HG02852 (cell line): ENCODE data around the gene CMTM8.

ENCODE experiments used
- ATAC-seq: cut with Tn5 transposase; IDR thresholded peaks from one replicate; pipeline ENCODE4 v1.9.1; 2021; ENCODE audit warnings: mild to moderate bottlenecking, moderate library complexity; ENCODE audit not compliant: unreplicated experiment

Gene CMTM8

GRCh38 chr3:32276279-32276841, 37.9 kb downstream of the CMTM8 start:
- no peak for ATAC-seq

DNA sequence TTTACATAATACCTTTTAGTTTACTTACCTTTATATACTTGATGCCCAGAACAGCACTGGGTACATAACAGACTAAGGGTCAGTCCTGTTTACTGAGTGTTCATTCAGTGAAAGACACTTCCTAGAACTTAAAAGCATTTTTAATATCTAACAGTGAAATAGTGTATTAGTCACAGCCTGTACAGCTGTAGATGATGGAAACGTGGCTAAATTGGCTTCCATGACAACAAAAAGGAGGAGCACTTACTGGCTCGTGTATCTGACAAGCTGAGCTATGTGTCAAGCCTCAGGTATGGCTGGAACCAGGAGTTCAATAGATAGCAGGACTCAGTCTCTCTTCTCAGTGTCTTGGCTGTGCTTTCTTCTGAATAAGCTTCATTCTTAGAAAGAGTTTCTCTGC, 40.2 kb downstream of the CMTM8 start:
- no peak for ATAC-seq

DNA sequence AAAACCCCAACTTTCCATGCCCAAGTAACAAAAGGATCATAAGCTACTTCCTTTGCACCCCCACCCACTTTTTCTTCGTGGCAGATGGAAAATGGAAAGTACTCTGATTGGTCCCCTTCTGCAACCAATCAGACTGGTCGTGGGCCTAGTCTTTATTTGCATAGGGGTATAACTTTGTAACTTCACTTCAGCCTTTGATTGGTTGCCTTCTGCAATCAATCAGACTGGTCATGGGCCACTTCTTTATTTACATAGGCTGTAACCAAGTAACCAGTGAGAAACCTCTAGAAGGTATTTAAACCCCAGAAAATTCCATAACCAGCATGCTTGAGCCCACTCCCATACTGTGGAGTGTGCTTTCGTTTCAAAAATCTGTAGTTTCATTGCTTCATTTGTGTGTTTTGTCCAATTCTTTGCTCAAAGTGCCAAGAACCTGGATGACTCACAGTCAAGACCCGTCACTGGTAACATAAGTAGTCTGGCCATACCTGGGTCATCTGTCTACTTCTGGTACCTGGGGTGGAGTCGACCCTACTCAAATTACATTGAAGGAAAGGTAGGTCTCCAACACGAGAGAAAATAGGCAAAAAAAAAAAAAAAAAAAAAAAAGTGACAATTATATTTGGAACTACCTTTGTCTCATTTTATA, 41.9 kb downstream of the CMTM8 start:
- no peak for ATAC-seq

- ATAC-seq: no peak
Measured at GRCh38 chr3:32281570-32282106, 43.2 kb downstream of the CMTM8 start.

GRCh38 chr3:32282578-32283154, 44.2 kb downstream of the CMTM8 start:
- no peak for ATAC-seq

- no peak for ATAC-seq
Measured at GRCh38 chr3:32283304-32283703, 44.8 kb downstream of the CMTM8 start.

DNA sequence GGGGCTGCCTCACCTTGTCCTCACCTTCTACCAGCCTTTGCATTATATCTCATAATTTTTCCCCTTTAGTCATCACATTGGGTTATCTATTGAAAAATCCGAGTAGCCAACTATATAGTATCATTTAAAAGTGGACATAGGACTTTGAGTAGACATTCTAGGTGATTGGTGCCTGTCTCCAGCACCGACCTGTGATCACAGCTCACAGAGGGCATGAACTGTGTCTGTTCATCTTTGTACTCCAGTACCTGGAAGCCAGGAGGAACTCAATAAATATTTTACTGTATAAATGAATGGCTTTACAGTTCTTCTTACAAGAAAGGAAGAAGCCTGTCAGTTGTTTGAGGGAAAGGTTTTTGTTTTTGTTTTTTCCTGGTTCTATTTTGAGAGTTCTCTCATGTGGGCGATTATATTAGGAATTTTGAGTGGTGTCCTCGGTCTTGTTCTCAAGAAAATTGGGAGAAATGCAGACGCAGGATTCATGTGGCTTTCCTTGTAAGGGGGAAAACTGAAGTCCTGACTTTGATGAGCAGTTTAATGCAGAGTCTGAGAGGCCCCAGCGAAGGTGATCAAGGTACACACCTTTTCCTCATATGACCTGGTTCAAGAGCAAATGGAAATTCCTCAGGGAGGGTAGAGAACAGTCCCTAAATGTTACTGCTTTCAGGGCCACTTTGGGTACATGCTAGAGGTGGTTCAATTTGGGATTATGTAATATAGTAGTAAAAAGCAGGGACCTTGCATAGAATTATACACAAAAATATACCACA, 46.1 kb downstream of the CMTM8 start:
- ATAC-seq: no peak

DNA sequence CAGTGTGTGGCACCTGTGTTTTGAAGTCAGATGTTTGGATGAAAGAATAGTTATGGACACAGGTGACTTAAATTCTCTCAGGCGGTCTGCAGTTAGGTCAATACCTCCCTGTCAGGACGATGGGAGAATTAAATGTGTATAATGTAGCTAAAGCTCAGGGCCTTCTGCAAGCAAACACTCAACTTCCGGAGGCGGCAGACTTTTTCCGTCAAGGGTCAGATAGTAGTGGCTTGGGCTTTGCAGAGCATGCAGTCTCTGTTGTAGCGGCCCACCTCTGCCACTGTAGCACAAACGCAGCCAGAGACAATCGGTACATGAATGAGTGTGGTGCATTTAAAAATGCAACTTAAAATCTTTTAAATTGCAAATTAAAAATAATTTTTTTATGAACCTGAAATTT, 47.4 kb downstream of the CMTM8 start:
- ATAC-seq: no peak

DNA sequence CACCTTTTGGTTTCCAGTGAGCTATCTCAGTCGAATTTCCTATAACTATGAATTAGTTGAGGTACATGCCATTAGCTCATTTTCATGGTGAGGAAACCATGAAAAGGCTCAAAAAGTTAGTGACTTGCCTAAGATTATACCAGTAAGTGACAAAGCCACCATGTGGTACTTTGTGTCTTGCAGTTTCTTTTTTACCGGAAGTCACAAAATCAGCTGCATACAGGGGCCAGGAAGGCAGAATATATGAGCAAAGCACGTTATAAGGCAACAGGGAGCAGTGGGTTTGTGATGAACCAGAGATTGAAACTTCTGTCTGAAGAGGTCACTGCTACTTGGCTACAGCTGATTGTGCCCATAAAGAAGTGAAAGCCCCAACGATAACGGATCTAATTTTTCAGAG, 50.3 kb downstream of the CMTM8 start:
- no peak for ATAC-seq

- no peak for ATAC-seq
Measured at GRCh38 chr3:32290619-32291018, 52.1 kb downstream of the CMTM8 start.

DNA sequence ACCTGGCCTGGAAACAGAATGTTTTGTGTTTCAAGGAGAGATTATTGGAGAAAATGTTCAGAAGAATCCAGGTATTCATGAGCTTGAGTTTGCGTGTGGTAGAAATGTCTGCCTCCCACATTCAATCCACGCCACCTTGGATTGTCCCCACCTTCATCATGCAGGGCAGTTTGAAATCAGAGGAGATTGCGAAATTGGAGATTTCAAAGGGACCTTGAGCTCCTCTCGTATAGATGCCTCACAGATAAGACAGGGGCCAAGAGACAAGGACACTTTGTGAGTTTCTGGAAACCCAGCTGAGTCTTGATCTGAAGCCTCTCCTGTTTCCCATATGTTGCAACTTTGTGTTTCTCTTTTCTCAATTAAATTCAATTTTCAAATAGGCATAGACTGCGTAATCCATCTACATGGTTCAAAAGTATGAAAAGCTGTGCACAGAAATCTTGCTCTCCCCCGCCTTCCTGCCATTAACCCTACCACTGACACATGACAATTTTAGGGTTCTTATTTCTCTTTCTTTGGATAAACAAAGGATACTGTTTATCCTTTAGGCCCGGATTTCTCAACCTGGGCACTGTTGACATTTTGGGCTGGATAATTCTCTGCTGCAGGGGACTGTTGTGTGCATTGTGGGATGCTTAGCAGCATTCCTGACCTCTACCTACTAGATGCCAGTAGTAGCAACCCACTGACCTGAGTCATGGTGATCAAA, 53.8 kb downstream of the CMTM8 start:
- ATAC-seq: no peak

DNA sequence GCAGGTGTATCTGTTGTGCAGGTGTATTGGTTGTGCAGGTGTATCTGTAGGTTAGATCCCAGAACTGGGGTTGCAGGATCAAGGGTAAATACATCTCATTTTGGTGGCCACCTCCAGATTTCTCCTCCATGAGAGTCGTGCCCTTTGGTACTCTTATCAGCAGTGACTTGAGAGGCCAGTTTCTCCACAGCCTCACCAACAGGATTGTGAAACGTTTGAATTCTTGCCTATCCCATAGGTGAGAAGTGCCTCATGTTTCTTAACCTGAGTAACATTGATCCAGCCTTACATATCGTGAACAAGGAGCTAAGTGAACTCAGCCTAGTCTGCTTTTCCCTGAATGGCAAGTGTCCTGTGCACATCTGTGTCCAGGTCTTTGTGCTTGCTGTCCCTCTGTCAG, 55.4 kb downstream of the CMTM8 start:
- ATAC-seq: no peak

DNA sequence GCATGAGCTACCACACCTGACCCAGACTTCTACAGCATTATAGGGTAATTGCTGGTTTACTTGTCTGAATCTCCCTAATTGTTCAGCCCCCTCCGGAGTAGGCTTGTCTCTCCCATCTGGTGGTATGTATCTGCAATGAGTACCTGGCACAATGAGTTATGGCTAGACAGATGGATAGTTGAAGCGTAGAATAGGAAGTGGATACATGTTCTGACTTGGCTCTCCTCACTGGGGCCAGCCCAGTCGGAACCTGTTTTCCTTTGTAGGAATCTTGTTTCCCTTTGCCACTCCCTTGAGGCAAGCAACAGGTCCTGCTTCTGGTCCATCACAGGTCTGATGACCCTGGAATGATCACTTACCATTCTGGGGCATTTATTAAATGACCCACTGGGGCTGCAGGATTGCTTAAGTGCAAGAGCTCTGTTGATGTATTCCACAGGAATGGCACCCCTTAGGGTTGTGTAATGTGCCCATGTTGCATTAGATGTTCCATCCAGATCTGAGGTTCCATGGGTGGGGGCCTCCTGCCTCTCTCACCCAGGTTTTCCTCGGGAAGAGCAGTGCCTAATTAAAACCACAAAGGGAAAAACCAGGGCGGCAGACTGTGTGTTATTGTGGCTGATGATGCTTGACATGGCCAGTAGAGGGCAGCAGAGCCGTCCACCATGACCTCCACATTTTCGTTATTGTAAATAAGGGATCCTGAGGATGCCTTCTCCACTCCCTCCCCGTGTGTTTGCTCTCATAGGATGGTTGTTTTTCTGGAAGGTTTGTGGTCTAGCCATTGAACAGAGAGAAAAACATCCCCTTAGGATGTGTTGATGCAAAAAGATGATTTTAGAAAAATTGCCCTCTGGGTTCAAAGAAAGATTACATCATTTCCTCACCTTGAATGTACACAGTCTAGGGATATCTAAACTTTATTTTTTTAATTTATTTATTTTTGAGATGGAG, 58.0 kb downstream of the CMTM8 start:
- ATAC-seq: peak; percentile 72

DNA sequence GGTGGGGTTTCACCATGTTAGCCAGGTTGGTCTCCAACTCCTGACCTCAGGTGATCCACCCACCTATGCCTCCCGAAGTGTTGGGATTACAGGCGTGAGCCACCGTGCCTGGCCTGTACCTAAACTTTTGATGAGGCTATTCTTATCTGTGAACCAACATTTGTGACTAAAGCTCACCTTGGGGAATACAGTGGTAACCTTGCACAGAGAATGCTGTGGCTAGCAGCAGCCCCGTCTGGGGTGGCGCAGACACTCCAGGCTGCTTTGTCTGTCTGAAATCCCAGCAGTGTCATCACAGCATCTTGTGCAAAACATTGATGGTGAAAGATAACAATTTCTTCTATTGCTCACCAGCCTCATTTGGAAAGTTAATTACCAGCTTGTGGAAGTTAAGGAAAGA, 58.9 kb downstream of the CMTM8 start:
- ATAC-seq: no peak

DNA sequence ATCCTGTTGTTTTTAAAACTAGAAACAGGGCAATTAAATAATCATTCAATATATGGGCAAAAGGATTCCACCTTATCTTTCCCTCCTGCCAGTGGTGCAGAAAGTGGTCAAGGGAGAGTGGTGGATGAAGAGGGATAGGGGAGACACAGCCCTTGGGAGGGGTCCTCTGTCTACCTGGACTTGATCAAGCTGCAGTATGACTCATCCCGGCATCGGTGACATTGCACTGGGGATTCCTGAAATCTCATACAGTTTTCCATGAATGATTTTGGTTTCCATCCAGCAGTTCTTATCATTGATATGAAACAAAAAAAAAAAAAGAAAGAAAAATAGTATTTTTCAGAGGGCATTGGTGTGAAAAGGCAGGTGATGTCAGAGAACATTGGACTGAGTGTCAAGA, 62.9 kb downstream of the CMTM8 start:
- no peak for ATAC-seq

- ATAC-seq: no peak
Measured at GRCh38 chr3:32302601-32303398, 64.3 kb downstream of the CMTM8 start.

DNA sequence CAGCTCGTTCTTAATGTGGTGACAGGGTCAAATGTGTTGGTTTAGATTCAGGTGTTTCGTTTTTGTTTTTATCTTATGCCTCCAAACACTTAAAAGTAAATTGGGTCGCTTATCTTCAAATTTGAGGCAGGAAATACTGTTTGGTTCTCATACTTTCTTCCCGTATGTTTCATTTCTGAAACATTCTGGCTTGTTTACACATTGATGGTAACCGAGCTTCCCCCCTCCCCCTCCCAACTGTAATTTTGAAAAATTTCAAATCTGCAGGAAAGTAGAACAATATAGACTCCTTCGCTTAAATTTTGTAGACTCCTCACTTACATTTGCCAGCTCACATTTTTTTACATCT, 64.9 kb downstream of the CMTM8 start:
- ATAC-seq: no peak

GRCh38 chr3:32303977-32304881, 65.7 kb downstream of the CMTM8 start:
- no peak for ATAC-seq
